OCI-LY1 (cell line): ENCODE results near the gene SARM1.

Experiments used
- CTCF ChIP-seq: fragments of 200-600 bp; sonication (generic), shearing (Covaris generic); IDR thresholded peaks from 2 replicates; pipeline ENCODE4 v1.5.1; 2017; ENCODE audit warnings: mild to moderate bottlenecking, antibody characterized with exemption, low read length, moderate library complexity, mixed read lengths
- EZH2 ChIP-seq: fragments of 200-600 bp; sonication (generic), shearing (Covaris generic); IDR thresholded peaks from 2 replicates; pipeline ENCODE4 v1.8.0; 2017; ENCODE audit warnings: borderline replicate concordance, mixed run types, mild to moderate bottlenecking, antibody characterized with exemption, low read length, moderate library complexity, mixed read lengths

DNA sequence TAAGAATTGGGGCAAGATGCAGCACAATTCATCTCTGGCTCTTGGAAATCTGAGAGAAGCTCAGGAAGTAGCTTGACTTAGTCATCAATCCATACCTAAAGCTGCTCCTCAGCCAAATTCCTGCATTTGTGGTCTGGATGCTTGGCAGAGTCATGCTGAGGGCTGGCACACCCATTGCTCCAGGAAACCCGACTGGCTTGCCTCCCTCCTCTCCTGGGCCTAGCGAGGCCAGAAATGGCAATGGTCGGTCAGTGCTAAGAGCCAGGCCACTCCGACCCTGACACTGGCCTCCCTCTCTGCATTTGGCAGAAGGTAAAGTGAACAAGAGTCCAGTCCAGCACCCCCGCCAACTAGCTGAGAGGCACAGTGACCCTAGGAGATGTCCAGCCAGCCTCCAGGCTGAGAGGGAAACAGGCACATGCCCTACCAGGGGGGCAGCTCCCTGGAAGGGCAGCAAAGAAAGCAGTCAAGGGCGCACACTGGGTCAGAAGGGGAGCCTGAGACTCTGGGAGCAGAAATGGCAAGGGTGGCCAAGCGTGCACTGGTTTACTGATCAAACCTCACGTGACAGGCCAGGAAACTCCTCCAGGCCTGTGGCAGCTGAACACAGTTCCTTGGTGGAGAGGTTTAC, 24.1 kb upstream of the SARM1 start:
- TF ChIP-seq CTCF, result no peak; the same call in 1 of the 2 replicates
- TF ChIP-seq EZH2, result no peak
